GM10248 (cell line): ENCODE data around the gene CAMK2G.

Source experiments
- CTCF ChIA-PET: fragments of 300-600 bp; sonication (Branson Sonifier 250); formaldehyde crosslinking; extraction: SDS; loops from one replicate; lab custom pipeline; 2021; ENCODE audit warnings: antibody characterized with exemption; lab: Yijun Ruan, JAX
- POLR2A ChIA-PET: fragments of 350-650 bp; sonication (Branson Sonifier 250); formaldehyde crosslinking; extraction: SDS; loops from one replicate; lab custom pipeline; 2020; ENCODE audit warnings: antibody characterized with exemption; lab: Yijun Ruan, JAX
- DNase-seq: peaks from one replicate; pipeline ENCODE4 v3.0.0; 2012; ENCODE audit errors: extremely low spot score
- CTCF ChIP-seq: IDR thresholded peaks from 2 replicates; pipeline ENCODE4 v1.5.1; 2012; ENCODE audit warnings: mild to moderate bottlenecking, low read depth; ENCODE audit errors: extremely low read depth, missing control alignments, control extremely low read depth

The CAMK2G gene

GRCh38 chr10:73818402-73818801, 56.0 kb downstream of the CAMK2G start:
- no peak for DNase-seq
- ChIA-PET CTCF (interaction anchor here (1.1 to 2.1 kb wide), 2 partner anchors 12 kb away, joined by 3 to 7 read pairs; no protein-coding TSS in a partner anchor), POLR2A (no interaction called here)
- TF ChIP-seq CTCF, result no peak

GRCh38 chr10:73817826-73818225, 56.5 kb downstream of the CAMK2G start:
- no peak for DNase-seq
- TF ChIP-seq CTCF, result no peak
- ChIA-PET CTCF (interaction anchor here (1.1 kb wide), 1 partner anchor 13 kb away, joined by 3 read pairs; no protein-coding TSS in a partner anchor), POLR2A (no interaction called here)

GRCh38 chr10:73816917-73817729, 57.2 kb downstream of the CAMK2G start:
- TF ChIP-seq CTCF, result no peak
- no peak for DNase-seq
- POLR2A ChIA-PET, result no interaction called here
- CTCF ChIA-PET, result interaction anchor here (1.1 to 4.2 kb wide), 4 partner anchors 8 to 45 kb away, joined by 3 to 23 read pairs (median 3); a partner anchor contains a TSS

GRCh38 chr10:73815719-73816030, 58.7 kb downstream of the CAMK2G start:
- CTCF ChIA-PET, result interaction anchor here (1.2 to 4.2 kb wide), 6 partner anchors 9 to 126 kb away, joined by 3 to 23 read pairs (median 4); no protein-coding TSS in a partner anchor
- POLR2A ChIA-PET, result interaction anchor here (0.6 to 1.0 kb wide), 2 partner anchors 11 to 71 kb away, joined by 3 read pairs; no protein-coding TSS in a partner anchor
- DNase-seq, result no peak
- no peak for TF ChIP-seq CTCF

- ChIA-PET CTCF (interaction anchor here (0.7 to 4.2 kb wide), 11 partner anchors 10 to 126 kb away, joined by 3 to 23 read pairs (median 3); no protein-coding TSS in a partner anchor), POLR2A (interaction anchor here (0.6 kb wide), 1 partner anchor 11 kb away, joined by 3 read pairs; no protein-coding TSS in a partner anchor)
- DNase-seq, result no peak
- no peak for TF ChIP-seq CTCF
Measured at GRCh38 chr10:73814896-73815718, 59.2 kb downstream of the CAMK2G start.

GRCh38 chr10:73814276-73814895, 60.0 kb downstream of the CAMK2G start:
- DNase-seq, result no peak
- TF ChIP-seq CTCF, result no peak
- CTCF ChIA-PET, result interaction anchor here (0.7 to 4.2 kb wide), 8 partner anchors 11 to 126 kb away, joined by 3 to 23 read pairs (median 3); no protein-coding TSS in a partner anchor
- POLR2A ChIA-PET, result no interaction called here
